ENCODE measurements around the gene ACSL3.

GRCh38 chr2:222944971-222945740, 84.3 kb downstream of the ACSL3 start:
- TF ChIP-seq EZH2 (IDR thresholded peaks at IDR 0.05): no peak
- no peak for TF ChIP-seq CTCF (IDR thresholded peaks at IDR 0.05)
